NCI-H1694 (cell line): Measurements from ENCODE around the gene FOXP1.

Experiments
- DNase-seq: peaks from one replicate; lab custom pipeline; 2025; lab: John Stamatoyannopoulos, UW

Gene FOXP1

DNA sequence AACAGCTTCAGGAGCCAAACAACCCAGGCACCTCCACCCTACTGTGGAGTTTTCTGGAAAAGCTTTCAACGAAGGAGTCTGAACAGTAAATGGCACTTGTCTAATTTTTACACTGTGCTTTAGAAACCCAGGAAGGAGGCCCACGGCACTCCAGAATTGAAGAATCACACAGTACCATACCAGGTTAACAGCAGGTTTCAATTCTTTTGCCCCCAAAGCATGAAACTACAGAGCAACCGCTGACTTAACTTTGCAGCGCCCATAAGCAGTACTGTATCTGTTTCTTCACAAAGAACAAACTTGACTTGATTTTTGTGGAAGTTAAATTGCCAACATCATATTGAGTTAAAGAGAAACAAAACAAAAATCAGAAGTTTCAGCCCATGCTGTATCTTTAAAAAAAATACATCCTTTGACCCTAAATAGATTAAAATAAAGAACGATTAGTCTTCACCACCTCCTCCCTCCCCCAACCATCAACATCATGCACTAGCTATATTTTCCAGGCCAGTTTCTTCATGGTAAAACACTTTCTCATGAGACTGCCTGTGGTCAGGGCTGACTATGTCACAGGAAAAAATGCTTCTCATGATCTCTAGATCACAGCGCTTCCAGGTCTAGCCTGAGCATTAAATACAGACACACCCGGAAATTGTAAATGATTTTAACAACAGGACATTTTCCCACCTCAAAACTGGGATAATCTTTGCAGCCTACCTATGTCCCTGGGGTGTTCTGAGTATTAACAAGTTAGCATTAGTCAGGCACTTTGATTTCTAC lies 456.3 kb downstream of the FOXP1 start:
- DNase-seq, result no peak

GRCh38 chr3:71125738-71126137 lies 457.8 kb downstream of the FOXP1 start:
- DNase-seq, result no peak

- DNase-seq, result no peak
Measured at GRCh38 chr3:71124048-71124447, 459.5 kb downstream of the FOXP1 start.

DNA sequence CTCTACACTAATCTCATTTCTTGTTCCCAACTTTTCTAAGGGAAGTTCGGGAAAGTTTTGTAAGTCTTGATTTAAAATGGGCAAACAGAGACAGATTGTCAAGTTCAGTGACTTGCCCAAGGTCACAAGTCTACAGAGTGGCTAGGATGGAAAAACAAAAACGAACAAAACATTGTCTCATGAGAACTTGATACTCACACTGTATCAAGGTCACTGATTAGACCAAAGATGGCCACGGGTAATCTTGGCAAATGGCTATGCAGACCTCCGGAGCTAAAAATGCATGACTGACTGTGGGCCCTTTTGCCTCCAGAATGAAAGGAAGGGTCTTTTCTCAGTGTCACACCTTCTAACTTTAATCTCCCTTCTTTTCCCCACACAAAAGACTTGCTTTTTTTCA lies 460.9 kb downstream of the FOXP1 start:
- DNase-seq, result no peak

GRCh38 chr3:71121429-71122167 lies 461.9 kb downstream of the FOXP1 start:
- no peak for DNase-seq

- no peak for DNase-seq
Measured at GRCh38 chr3:71120012-71120411, 463.5 kb downstream of the FOXP1 start.

GRCh38 chr3:71119171-71119570 lies 464.4 kb downstream of the FOXP1 start:
- no peak for DNase-seq

- no peak for DNase-seq
Measured at GRCh38 chr3:71118436-71118835, 465.1 kb downstream of the FOXP1 start.

DNA sequence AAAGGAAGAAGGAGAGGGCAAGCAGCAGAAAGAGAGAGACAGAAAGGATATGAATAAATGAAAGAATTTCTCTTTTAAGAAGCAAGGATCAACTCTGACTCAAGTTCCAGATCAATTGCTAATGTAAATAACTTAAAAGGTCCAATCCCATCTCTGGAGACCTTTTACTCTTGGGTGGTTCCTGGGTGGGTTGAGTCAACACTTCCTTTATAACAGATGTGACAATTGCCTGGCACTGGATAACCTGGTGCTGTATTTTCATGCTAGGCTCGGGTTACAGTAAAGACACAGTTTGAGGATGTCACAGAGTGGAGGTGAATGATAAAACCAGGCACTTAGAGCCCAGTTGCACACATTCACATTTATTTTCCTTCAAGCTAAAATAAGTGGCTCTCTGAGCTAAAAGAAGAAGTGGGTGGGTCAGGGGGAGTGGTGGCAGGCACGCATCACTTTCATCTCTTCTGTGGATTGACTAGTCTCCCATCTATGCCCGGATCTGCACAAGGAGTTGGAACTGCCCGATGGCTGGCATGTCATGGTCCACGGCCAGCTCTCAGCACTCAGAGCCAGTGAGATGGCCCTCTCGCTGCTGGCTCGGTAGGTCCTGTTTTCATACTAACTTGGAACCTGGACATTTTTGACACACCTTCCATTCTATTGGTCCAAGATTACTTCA lies 465.8 kb downstream of the FOXP1 start:
- DNase-seq, result no peak

GRCh38 chr3:71114610-71115009 lies 468.9 kb downstream of the FOXP1 start:
- no peak for DNase-seq

GRCh38 chr3:71112576-71112975 lies 471.0 kb downstream of the FOXP1 start:
- no peak for DNase-seq

GRCh38 chr3:71111784-71112440 lies 471.6 kb downstream of the FOXP1 start:
- no peak for DNase-seq

DNA sequence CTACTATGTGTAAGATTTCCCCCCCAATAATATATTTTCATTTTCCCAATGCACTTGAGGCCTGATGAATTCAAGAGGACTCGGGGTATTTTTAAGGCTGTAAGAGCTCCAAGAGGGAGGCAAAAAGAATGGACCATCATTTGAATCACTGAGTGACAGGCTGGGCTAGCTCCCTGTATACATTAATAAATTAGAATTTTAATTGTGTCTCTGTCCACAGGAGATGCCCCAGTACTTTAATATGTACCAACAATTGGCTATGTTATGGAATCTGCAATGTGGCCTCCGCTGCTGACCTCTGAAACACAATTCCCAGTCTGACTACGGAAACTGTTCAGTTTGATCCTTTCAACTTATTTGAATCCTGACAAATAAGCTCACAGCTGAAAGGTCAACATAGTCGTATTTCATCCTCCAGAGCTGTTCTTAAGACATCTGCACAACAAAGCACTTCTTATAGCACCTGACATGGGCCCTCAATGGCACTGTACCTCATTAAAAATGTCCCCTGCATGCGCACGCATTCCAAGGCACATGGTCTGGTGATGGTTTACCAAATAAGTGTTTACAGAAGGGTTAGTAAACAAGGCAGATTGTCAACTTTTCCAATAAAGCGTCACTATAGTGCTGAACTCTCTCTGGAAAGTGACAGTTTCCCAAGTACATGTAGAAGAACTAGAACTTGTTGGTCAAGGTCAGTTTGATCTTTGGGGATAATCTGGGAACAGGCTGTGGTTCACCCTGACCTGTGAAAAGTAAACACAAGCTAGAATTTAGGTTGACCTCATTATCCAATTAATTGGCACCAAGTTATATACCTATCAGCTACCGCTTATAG lies 472.9 kb downstream of the FOXP1 start:
- DNase-seq, result no peak

GRCh38 chr3:71109977-71110285 lies 473.6 kb downstream of the FOXP1 start:
- DNase-seq, result no peak

- no peak for DNase-seq
Measured at GRCh38 chr3:71109241-71109976, 474.1 kb downstream of the FOXP1 start.

GRCh38 chr3:71107926-71108325 lies 475.6 kb downstream of the FOXP1 start:
- no peak for DNase-seq

GRCh38 chr3:71104976-71105375 lies 478.6 kb downstream of the FOXP1 start:
- DNase-seq, result no peak

DNA sequence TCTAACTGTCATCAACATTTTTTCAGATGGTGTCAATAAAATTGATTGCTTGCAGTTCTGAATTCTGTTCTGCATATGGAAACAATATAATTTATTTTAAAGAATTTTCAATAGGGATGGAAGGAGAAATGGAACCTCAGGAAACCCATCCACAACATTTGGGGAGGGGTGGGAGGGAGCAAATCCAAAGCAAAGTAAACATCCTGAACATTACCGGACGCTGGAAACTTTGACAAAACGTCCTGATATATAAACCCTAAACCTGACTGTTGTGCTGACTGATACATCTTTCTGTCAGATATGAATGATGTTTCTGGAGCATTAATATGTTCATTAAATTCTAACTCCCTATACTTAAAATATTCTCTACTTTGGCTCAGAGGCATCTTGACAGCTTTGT lies 479.0 kb downstream of the FOXP1 start:
- no peak for DNase-seq

DNA sequence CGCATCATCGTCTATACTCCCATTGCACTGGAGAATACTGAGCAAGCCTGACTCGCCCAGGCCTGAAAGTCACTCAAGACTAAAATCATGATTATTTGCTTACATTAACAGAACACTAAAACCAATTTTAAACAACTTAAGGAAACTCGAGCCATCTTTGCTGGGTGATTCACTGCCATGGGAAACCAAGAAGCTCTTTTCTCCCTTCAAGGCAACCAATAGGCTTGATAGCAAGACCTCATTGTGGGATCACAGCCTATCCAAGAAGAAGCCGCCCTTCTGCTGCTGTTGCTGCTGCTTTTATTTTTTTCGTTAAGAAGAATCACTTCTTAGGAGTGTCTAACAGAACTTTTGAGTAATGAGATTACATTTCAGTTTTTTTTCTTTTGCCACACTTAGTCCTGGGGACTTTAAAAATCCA lies 479.4 kb downstream of the FOXP1 start:
- no peak for DNase-seq

- no peak for DNase-seq
Measured at GRCh38 chr3:71103430-71103921, 480.1 kb downstream of the FOXP1 start.
